ENCODE data around the gene CST9L.

- TF ChIP-seq CTCF (conservative IDR thresholded peaks at IDR 0.05), result no peak
- TF ChIP-seq EZH2 (IDR thresholded peaks at IDR 0.05; ENCODE audit: low read depth), result no peak
Measured at GRCh38 chr20:23568320-23568970, at the start of gene CST9L.
